D721Med (cell line): ENCODE results near the gene CKM.
"Not testable (repeated sequence)": the region's sequence is repeated elsewhere in the genome, so short reads cannot be mapped to it uniquely, and the experiment has no call there.

ENCODE experiments used
- DNase-seq: peaks from one replicate; pipeline ENCODE4 v3.0.0; 2011; ENCODE audit warnings: low spot score; ENCODE audit not compliant: insufficient read length
- FAIRE-seq: peaks from 2 replicates; lab custom pipeline; 2011; peaks lifted over from hg19 to GRCh38; lab: Jason Lieb, UNC
- CTCF ChIP-seq: IDR thresholded peaks from 2 replicates; pipeline ENCODE4 v1.5.1; 2012; ENCODE audit warnings: mild to moderate bottlenecking, control low read depth; ENCODE audit not compliant: insufficient read depth; ENCODE audit errors: missing control alignments

CKM gene

GRCh38 chr19:45321848-45322247 lies 827 bp downstream of the CKM start:
- FAIRE-seq, result no peak
- no peak for TF ChIP-seq CTCF
- DNase-seq, result no peak

GRCh38 chr19:45320997-45321775 lies 1.5 kb downstream of the CKM start:
- TF ChIP-seq CTCF, result no peak

GRCh38 chr19:45315304-45315703 lies 7.4 kb downstream of the CKM start:
- TF ChIP-seq CTCF, result no peak
- DNase-seq (no peak), FAIRE-seq (no peak)

More at GRCh38 chr19:45320997-45321775, 1.5 kb downstream of the CKM start:
- FAIRE-seq, result no peak
- DNase-seq, result no peak

- no peak for FAIRE-seq
- no peak for TF ChIP-seq CTCF
- no peak for DNase-seq
Observed at GRCh38 chr19:45314708-45315245, 7.9 kb downstream of the CKM start.

- DNase-seq, FAIRE-seq: not testable (repeated sequence)
Observed at GRCh38 chr19:45312285-45312684, 10.4 kb downstream of the CKM start.

- FAIRE-seq (no peak), DNase-seq (no peak)
- TF ChIP-seq CTCF, result no peak
Observed at GRCh38 chr19:45311621-45312020, 11.1 kb downstream of the CKM start.

GRCh38 chr19:45309322-45309721 lies 13.4 kb downstream of the CKM start:
- not testable (repeated sequence) for DNase-seq, FAIRE-seq

GRCh38 chr19:45307361-45307760 lies 15.3 kb downstream of the CKM start:
- DNase-seq, result no peak
- FAIRE-seq, result no peak
- TF ChIP-seq CTCF, result no peak
